UCSD-AML1 (cell line): ENCODE data around the gene TGFBR2.

ENCODE experiments used
- DNase-seq: peaks from one replicate; lab custom pipeline; 2025; ENCODE audit not compliant: unreplicated experiment; lab: John Stamatoyannopoulos, UW

TGFBR2 gene

GRCh38 chr3:30688776-30689641 is 82.6 kb downstream of the TGFBR2 start:
- DNase-seq = no peak

- DNase-seq = no peak
Observed at GRCh38 chr3:30690199-30690598, 83.8 kb downstream of the TGFBR2 start.

GRCh38 chr3:30691249-30691880 is 85.0 kb downstream of the TGFBR2 start:
- DNase-seq = no peak

GRCh38 chr3:30691944-30692343 is 85.5 kb downstream of the TGFBR2 start:
- no peak for DNase-seq

GRCh38 chr3:30692498-30693130 is 86.2 kb downstream of the TGFBR2 start:
- DNase-seq = no peak

- peak; percentile 23 for DNase-seq
Observed at GRCh38 chr3:30693470-30694120, 87.2 kb downstream of the TGFBR2 start.

- no peak for DNase-seq
Observed at GRCh38 chr3:30694148-30694547, 87.7 kb downstream of the TGFBR2 start.

- DNase-seq = no peak
Observed at GRCh38 chr3:30694668-30695067, 88.3 kb downstream of the TGFBR2 start.

GRCh38 chr3:30695302-30696061 is 89.1 kb downstream of the TGFBR2 start:
- no peak for DNase-seq

- DNase-seq = no peak
Observed at GRCh38 chr3:30696403-30696819, 90.0 kb downstream of the TGFBR2 start.

- no peak for DNase-seq
Observed at GRCh38 chr3:30696896-30697295, 90.5 kb downstream of the TGFBR2 start.

- no peak for DNase-seq
Observed at GRCh38 chr3:30698549-30698948, 92.1 kb downstream of the TGFBR2 start.

GRCh38 chr3:30699927-30700326 is 93.5 kb downstream of the TGFBR2 start:
- no peak for DNase-seq

- no peak for DNase-seq
Observed at GRCh38 chr3:30700702-30701321, 94.4 kb downstream of the TGFBR2 start.

GRCh38 chr3:30702038-30702827 is 95.8 kb downstream of the TGFBR2 start:
- DNase-seq = no peak

- DNase-seq = no peak
Observed at GRCh38 chr3:30702828-30703397, 96.5 kb downstream of the TGFBR2 start.

- DNase-seq = no peak
Observed at GRCh38 chr3:30704931-30705890, 98.8 kb downstream of the TGFBR2 start.

- DNase-seq = no peak
Observed at GRCh38 chr3:30707825-30708224, 101.4 kb downstream of the TGFBR2 start.
